Activated CD4-positive, alpha-beta T cell treated with anti-CD3 and anti-CD28 coated beads for 48 hours (primary cell): ENCODE measurements around the gene PRR12.

Source experiments
- DNase-seq: peaks from one replicate; pipeline ENCODE4 v3.0.0-alpha.2; 2020

The PRR12 gene, protein sequence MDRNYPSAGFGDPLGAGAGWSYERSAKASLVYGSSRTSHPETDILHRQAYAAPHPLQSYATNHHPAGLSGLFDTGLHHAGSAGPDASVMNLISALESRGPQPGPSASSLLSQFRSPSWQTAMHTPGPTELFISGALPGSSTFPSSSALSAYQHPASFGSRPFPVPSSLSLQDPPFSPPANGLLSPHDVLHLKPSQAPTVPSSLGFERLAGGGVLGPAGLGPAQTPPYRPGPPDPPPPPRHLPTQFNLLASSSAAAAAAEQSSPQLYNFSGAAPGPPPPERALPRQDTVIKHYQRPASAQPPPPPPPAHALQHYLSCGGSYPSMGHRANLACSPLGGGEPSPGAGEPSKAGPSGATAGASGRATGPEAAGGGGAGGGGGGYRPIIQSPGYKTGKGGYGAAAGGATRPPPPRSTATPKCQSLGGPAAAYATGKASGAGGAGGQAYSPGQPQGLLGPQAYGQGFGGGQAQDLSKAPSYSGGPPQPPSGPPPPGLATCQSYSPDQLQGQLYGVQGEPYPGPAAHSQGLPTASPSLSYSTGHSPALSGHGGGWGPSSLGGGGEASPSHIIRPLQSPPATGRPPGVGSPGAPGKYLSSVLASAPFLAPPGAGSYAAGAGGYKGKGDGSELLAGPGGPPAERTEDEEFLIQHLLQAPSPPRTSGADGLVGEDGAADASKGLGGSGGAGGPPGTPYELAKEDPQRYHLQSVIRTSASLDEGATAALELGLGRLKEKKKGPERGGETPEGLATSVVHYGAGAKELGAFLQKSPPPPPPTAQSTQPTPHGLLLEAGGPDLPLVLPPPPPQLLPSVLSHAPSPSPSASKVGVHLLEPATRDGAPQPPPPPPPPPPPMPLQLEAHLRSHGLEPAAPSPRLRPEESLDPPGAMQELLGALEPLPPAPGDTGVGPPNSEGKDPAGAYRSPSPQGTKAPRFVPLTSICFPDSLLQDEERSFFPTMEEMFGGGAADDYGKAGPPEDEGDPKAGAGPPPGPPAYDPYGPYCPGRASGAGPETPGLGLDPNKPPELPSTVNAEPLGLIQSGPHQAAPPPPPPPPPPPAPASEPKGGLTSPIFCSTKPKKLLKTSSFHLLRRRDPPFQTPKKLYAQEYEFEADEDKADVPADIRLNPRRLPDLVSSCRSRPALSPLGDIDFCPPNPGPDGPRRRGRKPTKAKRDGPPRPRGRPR (N-terminal part only)

DNA sequence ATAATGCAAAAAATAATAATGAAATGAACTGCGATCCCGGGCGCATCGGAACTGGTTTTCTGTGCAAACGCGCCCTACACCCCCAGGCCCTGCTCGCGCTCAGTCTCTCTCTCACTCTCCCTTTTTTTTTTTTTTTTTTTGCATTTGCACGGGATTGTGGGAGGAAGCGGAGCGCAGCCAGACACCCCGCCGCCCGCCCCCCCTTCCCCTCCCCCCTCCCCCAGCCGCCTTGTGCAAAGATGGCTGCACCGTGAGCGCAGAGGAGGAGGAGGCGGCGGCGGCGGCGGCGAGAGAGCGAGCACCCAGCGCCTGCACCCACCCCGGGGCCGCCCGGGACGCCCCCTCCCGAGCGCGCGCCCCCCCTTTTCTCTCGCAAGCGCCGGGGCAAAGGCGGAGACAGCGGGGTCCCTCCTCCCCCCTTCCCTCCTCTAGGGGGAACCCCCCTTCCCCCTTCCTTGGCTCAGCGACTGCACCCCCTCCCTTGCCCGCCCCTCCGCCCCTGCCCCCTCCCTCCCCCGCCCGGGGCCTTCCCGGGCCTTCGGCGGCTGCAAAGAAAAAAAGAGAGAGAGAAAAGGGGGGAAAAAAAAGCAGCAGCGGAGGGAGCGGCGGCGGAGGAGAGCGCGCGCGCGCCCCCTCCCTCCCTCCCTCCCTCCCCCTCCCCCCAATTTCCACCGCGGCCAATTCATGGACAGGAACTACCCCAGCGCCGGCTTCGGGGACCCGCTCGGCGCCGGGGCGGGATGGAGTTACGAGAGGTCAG, at the start of gene PRR12:
TSS of gene PRR12 (plus strand) at position 212 of the 760 bp plus-strand sequence. CDS start at position 685, 473 bp downstream.
- peak; percentile 71 for DNase-seq

DNA sequence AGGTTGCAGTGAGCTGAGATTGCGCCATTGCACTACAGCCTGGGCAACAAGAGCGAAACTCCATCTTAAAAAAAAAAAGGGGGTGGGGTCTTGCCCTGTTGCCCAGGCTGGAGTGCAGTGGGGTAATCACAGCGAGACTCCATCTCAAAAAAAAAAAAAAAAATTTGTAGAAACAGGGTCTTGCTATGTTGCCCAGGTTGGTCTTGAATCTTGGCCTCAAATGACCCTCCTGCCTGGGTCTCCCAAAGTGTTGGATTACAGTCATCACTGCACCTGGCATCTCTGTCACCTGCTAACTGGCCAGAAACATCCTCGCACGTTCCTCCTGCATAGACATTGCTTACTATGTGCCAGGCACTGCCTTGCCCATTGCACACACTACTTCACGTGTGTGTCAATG, 49.1 kb upstream of the PRR12 start:
- DNase-seq, result no peak

DNA sequence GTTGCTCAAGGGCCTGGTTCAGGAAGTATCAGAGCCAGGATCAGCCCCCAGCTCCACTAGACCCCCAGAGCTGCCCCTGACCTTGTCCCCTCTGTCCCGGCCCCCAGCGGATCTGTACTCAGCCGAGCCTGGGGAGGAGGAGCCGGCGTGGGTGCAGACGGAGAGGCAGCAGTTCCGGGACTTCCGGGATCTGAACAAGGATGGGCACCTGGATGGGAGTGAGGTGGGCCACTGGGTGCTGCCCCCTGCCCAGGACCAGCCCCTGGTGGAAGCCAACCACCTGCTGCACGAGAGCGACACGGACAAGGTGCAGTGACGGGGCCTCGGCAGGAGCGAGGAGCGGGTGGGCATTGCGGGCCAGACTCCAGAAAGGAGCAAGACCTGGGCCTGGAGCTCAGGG, 48.5 kb upstream of the PRR12 start:
- no peak for DNase-seq

DNA sequence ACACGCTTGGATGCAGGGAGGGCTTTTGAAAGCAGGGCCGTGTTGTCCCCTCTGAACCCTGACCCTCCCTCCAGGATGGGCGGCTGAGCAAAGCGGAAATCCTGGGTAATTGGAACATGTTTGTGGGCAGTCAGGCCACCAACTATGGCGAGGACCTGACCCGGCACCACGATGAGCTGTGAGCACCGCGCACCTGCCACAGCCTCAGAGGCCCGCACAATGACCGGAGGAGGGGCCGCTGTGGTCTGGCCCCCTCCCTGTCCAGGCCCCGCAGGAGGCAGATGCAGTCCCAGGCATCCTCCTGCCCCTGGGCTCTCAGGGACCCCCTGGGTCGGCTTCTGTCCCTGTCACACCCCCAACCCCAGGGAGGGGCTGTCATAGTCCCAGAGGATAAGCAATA, 48.0 kb upstream of the PRR12 start:
- no peak for DNase-seq

DNA sequence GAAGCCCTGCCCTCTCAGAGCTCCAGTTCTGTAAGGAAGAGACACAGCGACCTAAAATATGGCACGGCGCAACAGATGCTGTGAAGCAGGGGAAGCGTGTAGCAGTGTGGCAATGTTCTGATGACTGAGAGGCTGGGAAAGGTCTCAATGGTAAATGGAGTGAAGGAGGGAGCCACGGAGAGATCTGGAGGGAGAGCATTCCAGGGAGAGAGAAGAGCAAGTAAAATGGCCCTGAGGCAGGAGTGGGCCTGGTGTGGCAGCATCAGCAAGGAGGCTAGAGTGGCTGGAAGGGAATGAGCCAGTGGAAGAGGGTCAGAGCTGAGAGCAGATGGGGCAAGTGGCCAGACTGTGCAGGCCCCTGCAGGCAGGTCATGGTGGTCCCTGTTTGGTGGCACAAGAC, 46.8 kb upstream of the PRR12 start:
- no peak for DNase-seq

DNA sequence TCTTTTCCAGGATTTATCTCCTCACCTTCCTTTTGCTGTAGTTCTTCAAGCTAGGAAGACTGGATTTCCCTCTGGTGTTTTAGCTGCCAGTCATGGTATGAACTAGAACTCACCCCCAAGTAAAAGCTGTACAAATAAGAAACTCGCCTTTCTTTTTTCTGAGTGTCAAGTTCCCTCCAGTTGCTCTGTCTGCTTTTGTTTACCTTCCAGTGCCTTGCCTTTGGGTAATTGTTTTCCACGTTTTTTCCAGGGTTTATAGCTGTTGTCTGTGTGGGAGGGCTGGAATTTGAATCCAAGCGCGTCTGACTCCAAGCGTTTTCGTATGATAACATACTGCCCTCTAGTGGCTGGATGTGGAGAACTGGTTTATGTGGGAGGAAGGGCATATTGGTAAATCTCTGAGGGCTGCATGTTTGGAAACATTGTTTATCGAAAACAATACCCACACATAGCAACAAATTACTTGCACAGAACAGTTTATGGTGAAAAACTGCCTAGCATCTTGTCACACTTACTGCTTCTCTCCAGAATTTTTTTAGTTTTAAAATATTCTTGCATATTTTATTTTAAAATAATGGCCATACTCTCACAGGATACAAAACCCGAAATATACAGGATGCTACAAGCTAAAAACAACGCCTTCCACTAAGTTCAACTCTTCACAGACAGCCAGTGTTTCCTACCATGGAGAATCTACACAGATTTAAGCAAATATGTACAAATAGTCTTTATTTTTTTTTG, 44.0 kb upstream of the PRR12 start:
- peak; percentile 72 for DNase-seq

DNA sequence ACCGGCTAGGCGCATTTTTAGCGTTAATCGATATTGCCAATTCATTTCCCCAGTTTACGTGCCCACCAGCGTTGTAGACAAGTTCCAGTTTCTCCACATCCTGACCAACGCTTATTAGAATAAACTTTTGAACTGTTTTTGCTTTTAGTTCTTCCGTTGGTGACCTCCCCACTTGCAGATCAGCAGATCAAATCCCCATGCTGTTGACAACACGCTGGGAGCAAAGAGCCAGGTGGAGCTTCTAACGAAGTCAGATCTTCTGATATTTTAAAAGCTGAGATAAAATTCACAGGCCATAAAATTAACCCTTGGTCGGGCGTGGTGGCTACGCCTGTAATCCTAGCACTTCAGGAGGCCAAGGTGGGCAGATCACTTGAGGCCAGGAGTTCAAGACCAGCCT, 41.9 kb upstream of the PRR12 start:
- no peak for DNase-seq

DNA sequence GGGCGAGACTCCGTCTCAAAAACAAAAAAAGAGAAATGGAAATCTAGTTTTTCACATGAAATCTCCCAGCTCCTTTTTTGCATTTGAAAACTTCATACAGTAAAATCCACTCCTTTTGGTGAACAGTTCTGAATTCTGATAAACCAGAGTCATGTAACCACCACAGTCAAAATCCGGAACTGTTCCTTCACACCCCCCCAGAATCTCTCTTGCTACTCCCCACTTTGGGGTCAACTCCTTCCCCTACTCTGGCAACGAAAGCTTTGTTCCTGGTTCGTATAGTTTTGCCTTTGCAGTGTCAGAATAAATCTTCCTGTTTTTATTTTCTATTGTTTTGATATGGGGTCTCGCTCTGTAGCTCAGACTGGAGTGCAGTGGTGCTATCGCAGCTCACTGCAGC, 39.5 kb upstream of the PRR12 start:
- no peak for DNase-seq

DNA sequence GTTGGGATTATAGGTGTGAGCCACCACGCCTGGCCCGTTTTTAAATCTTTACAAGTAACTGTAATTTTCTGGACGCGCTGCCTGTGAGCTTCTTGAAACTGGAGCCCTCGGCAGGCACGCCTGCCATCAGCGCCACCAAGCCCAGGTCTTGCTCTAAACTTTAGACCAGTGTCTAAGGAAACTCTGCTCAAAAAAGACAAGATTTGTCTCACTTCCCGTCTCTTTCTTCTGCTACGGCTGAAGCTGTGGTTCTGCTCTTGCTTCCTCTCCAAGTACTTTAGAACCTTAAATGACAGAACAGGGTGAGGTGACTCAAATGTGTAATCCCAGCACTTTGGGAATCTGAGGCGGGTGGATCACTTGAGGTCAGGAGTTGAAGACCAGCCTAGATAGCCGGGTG, 38.2 kb upstream of the PRR12 start:
- peak; percentile 37 for DNase-seq

DNA sequence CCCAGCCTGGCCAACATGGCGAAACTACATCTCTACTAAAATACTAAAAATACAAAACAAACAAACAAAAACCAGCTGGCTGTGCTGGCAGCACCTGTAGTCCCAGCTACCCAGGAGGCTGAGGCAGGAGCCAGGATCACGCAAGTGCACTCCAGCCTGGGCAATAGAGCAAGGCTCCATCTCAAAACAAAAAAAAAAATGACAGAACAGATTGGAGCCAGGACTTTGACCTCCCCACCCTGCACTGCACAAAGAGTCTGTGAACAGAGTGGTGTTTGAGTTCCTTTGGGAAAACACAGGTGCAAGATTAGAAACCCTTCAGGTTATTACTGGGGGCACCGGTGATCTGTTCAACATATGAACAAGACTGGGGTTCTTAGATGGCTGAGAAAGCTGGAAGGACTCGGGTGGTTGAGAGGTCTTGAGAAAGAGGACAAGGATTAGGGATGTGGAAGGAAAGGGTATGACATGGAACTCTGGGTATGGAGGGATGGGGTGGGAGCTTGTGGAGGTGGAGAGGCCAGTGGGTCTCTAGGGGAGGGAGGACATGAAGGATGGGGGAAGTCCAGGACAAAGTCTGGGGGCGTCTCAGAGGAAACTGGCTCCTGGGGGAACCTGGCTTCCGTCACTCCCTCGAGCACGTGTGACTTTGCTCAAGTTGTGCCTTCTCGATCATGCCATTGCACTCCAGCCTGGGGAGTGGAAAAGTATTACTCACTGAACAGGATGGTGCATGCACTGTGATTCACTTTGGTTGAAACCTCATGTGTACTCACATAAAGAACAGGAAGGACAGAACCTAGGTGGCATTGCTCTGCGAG, 37.3 kb upstream of the PRR12 start:
- peak; percentile 78 for DNase-seq

DNA sequence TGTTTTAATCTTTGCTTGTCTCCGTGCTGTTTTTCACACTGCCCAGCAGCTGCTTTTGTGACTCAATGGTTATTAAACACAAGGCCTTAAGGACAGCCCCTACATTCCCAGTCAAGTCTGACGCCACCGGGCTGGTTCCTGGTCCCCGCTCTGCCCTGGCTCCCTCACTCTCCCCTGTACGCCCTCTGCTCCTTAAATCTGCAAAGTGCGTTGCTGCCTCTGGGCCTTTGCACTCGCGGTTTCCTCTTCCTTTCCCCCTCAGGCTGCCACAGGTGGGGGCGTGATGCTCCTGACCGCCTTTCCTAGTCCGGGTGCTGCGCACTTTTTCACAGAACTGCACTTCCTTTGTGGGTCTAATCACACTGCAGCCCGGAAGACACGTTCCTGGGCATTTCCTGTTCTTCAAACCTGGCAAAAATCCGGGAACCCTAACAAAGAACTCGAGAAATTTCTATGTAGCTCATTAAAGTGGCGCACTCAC, 36.2 kb upstream of the PRR12 start:
- peak; percentile 57 for DNase-seq

DNA sequence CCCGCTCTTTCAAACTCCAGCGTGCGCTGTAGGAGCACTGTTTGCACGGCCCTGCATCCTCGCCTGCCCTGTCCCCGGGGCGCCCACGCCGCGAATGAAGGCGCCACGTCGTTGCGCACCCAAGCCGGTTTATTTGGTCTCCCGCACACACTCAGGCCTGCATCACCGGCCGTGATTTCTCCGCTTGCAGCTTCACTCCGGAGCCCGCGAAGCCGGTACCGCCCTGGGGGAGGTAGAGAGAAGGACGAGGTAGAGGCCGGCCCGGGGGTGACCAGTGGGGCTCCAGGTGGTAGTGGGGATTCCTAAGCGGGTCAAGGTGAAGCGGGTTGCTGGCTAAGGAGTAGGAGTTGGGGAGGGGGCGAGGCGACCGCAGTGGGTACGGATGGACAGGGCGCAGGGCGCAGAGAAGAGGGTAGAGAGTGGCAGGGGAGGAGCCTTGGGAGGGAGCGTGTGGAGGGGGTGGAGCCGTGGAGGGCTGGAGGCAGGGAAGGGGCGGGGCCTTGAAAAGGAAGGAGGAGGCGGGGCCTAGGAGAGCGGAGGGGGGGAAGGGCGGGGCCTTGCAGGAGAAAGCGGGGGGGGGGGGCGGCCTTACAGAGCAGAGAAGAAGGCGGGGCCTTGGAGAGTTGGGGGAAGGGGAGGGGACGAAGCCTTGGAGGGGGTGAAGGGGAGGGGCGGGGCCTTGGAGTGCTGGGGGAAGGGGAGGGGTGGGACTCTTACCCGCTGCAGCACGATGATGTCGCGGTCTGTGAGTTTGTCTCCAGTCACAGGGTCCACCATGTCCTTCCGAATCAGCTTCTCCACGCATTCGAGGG, 35.2 kb upstream of the PRR12 start:
- peak; percentile 91 for DNase-seq

DNA sequence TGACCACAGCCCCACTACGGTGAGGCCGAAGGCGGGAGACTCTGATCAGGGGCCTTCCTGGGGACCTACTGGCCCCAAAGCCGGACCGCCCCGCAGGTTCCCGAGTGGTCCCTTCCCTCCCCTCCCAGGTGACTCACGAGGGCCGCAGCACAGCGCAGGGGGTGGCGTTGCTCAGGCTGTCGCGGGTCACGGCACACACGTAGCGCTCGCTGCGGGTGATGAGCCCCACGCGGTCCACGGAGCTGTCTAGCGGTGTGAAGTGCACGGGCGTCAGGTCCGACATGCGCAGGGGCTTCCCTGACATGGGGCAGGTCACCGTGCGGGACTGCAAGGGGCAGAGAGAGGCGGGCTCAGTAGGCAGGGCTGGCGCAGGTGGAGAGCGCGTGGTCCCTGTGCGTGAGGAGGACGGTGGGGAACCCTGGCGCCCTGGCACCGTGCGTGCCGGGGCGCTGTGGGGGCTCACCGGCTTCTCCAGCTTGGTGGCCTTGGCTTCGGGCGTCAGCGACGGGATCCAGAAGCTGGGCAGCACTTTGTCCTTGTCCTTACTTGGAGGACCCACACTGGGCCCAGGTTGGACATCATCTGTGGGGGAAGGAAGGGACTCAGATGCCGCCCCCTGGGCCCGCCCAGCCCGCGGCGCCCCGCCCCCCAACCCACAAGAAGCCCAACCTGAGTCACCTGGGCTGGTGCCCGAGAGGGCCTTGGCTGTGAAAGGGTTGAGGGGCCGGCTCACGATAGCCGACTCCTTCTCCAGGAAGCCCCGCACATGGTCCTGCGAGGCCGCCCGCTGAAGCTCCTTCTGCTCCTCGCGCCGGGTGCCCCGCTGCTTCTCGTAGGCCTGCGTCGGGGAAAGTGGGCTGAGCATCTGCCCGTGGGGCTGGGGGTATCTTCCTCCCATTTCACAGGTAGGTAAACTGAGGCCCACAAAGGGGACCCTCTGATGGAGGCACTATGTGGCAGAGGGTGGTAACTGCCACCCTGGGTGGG, 34.3 kb upstream of the PRR12 start:
- peak; percentile 53 for DNase-seq

DNA sequence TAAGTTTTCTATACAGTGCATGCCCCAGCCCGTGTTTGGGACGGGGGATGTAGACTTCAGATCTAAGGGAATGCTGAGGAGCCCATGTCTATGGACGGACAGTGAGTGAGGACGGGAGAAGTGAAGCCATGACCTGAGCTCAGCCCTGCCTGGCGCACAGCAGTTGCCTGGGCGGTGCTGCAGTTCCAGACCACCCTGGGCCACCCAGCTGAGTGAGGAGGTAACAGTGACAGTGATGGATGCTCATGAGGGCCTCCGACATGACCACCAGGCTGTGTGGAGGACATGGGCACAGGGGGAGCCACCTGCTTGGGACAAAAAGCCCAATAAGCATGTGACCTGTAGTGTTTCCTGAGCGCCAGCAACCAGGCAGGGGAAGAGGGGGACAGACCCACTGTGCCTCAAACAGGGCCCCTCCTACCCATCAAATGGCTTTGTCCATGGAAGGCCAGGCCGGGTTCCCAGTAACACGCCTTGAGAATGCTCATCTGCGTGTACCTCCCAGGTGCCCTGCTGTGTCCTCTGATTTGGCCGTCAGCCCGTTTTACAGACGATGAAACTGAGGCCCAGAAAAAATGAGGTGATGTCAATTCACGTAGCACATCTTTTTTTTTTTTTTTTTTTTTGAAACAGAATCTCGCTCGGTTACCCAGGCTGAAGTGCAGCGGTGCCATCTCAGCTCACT, 33.2 kb upstream of the PRR12 start:
- DNase-seq, result no peak

DNA sequence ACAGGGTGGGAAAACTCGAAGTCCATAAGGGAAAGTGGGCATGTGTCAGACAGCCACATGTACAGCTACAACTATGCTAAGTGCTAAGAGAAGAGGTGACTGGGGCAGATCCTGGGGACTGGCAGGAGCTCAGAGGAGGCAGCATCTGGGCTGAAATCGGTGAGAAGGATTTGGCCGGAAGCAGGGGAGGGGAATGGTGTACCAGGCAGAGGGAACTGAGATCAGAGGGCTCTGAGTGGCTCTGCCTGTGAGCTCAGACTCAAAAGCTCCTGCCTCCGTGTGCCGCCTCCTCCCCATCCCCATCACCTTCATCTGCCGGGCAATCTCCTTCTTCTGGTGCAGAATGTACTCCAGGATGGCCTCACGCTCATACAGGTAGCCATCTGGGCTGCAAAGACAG, 32.4 kb upstream of the PRR12 start:
- DNase-seq, result peak; percentile 59

DNA sequence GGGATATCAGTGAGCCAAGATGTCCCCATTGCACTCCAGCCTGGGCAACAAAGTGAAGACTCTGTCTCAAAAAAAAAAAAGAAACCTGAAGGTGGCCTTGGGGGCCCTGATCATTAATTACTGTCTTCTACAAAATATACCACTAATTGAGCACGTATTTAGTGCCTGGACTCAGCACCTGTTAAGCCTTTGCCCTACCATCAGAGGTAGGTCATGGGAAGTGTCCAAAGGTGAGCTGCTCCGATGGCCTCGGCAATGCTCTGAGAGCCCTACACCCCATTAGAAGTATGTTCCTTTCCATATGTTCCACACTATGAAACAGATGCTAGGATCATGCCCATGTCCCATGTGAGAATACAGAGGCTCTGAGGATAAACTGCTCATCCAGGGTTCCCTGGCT, 31.5 kb upstream of the PRR12 start:
- DNase-seq, result no peak

DNA sequence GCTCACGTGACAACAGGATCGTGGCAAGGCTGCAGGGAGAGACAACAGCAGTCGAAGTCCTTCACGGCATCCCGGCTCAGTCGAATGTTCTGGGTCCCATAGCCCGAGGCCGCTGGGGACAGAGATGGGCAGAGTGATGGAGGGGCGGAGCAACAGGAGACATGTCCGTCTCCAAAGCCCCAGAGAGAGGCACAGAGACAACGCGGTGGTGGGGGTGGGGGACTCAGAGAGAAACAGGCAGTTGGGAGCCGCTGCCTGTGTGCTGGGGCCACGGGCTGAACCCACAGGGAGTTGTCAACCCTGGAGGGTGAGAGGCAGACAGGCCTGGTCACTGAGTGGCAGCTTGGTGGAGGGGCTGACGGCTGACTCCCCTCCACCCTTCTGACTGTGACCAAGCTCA, 31.1 kb upstream of the PRR12 start:
- peak; percentile 41 for DNase-seq

DNA sequence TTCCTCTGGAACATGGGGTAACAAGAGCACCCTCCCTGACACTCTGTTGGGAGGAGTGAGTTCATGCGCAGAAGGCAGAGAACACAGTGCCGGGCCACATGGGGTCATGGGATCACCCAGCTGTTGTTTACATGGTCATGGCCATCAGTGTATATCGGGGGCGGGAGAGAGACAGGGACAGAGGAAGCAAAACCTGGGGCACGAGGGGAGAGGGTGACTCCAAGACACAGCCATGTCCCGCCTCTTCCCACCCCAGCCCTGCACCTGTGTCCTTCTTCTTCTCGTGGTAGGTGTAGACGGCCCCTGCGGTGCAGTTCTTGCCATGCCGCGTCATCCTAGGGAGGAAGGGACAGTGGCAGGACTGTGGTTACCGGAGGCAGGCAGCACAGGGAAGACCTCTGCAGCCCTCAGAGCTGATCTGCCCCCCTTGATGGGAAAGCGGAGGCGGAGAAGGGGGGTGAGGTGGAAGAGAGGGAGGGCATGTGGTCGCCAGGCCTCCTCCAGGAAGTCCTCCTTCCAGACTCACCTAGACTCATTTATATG, 30.6 kb upstream of the PRR12 start:
- DNase-seq, result peak; percentile 42
